Keratinocyte (primary cell): Measurements from ENCODE around the gene HIVEP1. TPM values are rescaled to one million over a fixed set of nuclear protein-coding genes. Genes with fewer than 3 reads are reported as not detected.

Experiments used
- DNase-seq: peaks from one replicate; pipeline ENCODE4 v3.0.0-alpha.2; 2011; ENCODE audit warnings: low read depth, missing footprints, low spot score
- FAIRE-seq: peaks from 2 replicates; lab custom pipeline; 2011; peaks lifted over from hg19 to GRCh38; lab: Jason Lieb, UNC
- H2AFZ ChIP-seq: 2 replicates; pipeline ENCODE4 v1.6.0; 2012; ENCODE audit warnings: low read length, control low read depth, inconsistent platforms; ENCODE audit not compliant: control insufficient read depth
- H3K27ac ChIP-seq: 2 replicates; pipeline ENCODE4 v1.5.1; 2011; ENCODE audit warnings: low read length; ENCODE audit not compliant: control insufficient read depth, insufficient read depth
- H3K27me3 ChIP-seq: 3 replicates; pipeline ENCODE4 v1.6.0; 2011; ENCODE audit warnings: low read length; ENCODE audit not compliant: control insufficient read depth, insufficient read depth; ENCODE audit errors: extremely low read depth
- H3K36me3 ChIP-seq, 2 experiments: 2 replicates in 1 of 2; 3 replicates in 1 of 2; pipeline ENCODE4 v1.5.1; 2011; ENCODE audit warnings: low read length in 2 of 2, mild to moderate bottlenecking in 1 of 2; ENCODE audit not compliant: control insufficient read depth in 2 of 2, insufficient read depth in 2 of 2; ENCODE audit errors: extremely low read depth in 1 of 2
- H3K4me1 ChIP-seq: 3 replicates; pipeline ENCODE4 v1.5.1; 2011; ENCODE audit warnings: low read length; ENCODE audit not compliant: control insufficient read depth, insufficient read depth; ENCODE audit errors: extremely low read depth
- H3K4me2 ChIP-seq: 3 replicates; pipeline ENCODE4 v1.6.0; 2011; ENCODE audit warnings: low read depth, low read length; ENCODE audit not compliant: control insufficient read depth, insufficient read depth; ENCODE audit errors: extremely low read depth
- H3K4me3 ChIP-seq, 3 experiments: fragments of 200-600 bp in 1 of 3; sonication (generic) in 1 of 3; 2 replicates in 2 of 3; 3 replicates in 1 of 3; pipeline ENCODE4 v1.5.1; 2011 to 2016; ENCODE audit warnings: low read length in 3 of 3, mild to moderate bottlenecking in 3 of 3, control low read depth in 2 of 3, inconsistent platforms in 1 of 3, low read depth in 1 of 3, mixed read lengths in 1 of 3, mixed run types in 1 of 3, moderate library complexity in 1 of 3; ENCODE audit not compliant: control insufficient read depth in 2 of 3, insufficient read depth in 2 of 3; ENCODE audit errors: extremely low read depth in 1 of 3
- H3K79me2 ChIP-seq: 2 replicates; pipeline ENCODE4 v1.6.0; 2012; ENCODE audit warnings: low read length; ENCODE audit not compliant: control insufficient read depth, insufficient read depth
- H3K9ac ChIP-seq: 3 replicates; pipeline ENCODE4 v1.6.0; 2011; ENCODE audit warnings: low read length; ENCODE audit not compliant: control insufficient read depth, insufficient read depth; ENCODE audit errors: extremely low read depth
- H3K9me1 ChIP-seq: 3 replicates; pipeline ENCODE4 v1.6.0; 2011; ENCODE audit warnings: low read length; ENCODE audit not compliant: control insufficient read depth, insufficient read depth; ENCODE audit errors: extremely low read depth
- H3K9me3 ChIP-seq: 2 replicates; pipeline ENCODE4 v1.5.1; 2012; ENCODE audit warnings: low read depth, low read length; ENCODE audit not compliant: control insufficient read depth
- H4K20me1 ChIP-seq: 3 replicates; pipeline ENCODE4 v1.6.0; 2011; ENCODE audit warnings: low read length; ENCODE audit not compliant: control insufficient read depth, insufficient read depth; ENCODE audit errors: extremely low read depth
- EZH2 ChIP-seq: IDR thresholded peaks from one replicate; pipeline ENCODE4 v1.6.1; 2012; ENCODE audit warnings: inconsistent platforms, mild to moderate bottlenecking, low read length, moderate library complexity
- dilution Hi-C: fragments of 300-500 bp; cut with MboI; formaldehyde crosslinking; loops from one replicate; pipeline ENCODE4 v1.7.0; 2020; ENCODE audit warnings: low sequenced_read_pairs; ENCODE audit not compliant: extremely low pct_ligation_motif_present
- polyA plus RNA-seq, 5 experiments: library from polyadenylated mRNA; depleted of rRNA in 3 of 5; stranded (reverse) in 3 of 5; stranded (forward) in 1 of 5; unstranded in 1 of 5; fragments of >200 nt; gene quantifications; 1 replicate in 1 of 5; 2 replicates in 3 of 5; 3 replicates in 1 of 5; pipeline versions ENCODE4 v1.2.1 to v1.2.3, GENCODE V29; 2011 to 2012; ENCODE audit warnings: missing spikeins in 2 of 5, low read depth in 1 of 5, low replicate concordance in 1 of 5
- TF ChIP-seq, protein P1 (sequence below), 3 experiments: IDR thresholded peaks in 1 of 3; conservative IDR thresholded peaks in 1 of 3; optimal IDR thresholded peaks in 1 of 3; 2 replicates in 2 of 3; 3 replicates in 1 of 3; pipeline versions ENCODE3 to v1.5.1; 2011; ENCODE audit warnings: low read length in 3 of 3, mild to moderate bottlenecking in 3 of 3, moderate library complexity in 2 of 3, control low read depth in 1 of 3, inconsistent platforms in 1 of 3; ENCODE audit not compliant: insufficient read depth in 2 of 3; ENCODE audit errors: extremely low read depth in 1 of 3

Gene HIVEP1
- polyA plus RNA-seq, 1 donor (not counting 4 experiments of a cell fraction or from before 2014, with no cell fraction given): 13.7 TPM

- no peak overlapping the region for H3K4me3 ChIP-seq
- no peak for FAIRE-seq
- H3K79me2 ChIP-seq: peaks cover 46% of the 10 kb centered on the region
- no peak overlapping the region for H3K27ac ChIP-seq
- H4K20me1 ChIP-seq: no peaks in the 10 kb centered on the region
- H3K4me1 ChIP-seq: peaks cover 13% of the 10 kb centered on the region
- H3K4me2 ChIP-seq: no peak overlapping the region
- H3K9me3 ChIP-seq: no peaks in the 10 kb centered on the region
- no peak for DNase-seq
- no peak for TF ChIP-seq EZH2
- TF ChIP-seq, protein P1, sequence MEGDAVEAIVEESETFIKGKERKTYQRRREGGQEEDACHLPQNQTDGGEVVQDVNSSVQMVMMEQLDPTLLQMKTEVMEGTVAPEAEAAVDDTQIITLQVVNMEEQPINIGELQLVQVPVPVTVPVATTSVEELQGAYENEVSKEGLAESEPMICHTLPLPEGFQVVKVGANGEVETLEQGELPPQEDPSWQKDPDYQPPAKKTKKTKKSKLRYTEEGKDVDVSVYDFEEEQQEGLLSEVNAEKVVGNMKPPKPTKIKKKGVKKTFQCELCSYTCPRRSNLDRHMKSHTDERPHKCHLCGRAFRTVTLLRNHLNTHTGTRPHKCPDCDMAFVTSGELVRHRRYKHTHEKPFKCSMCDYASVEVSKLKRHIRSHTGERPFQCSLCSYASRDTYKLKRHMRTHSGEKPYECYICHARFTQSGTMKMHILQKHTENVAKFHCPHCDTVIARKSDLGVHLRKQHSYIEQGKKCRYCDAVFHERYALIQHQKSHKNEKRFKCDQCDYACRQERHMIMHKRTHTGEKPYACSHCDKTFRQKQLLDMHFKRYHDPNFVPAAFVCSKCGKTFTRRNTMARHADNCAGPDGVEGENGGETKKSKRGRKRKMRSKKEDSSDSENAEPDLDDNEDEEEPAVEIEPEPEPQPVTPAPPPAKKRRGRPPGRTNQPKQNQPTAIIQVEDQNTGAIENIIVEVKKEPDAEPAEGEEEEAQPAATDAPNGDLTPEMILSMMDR (optimal IDR thresholded peaks at IDR 0.05 in 1 of 3, IDR thresholded peaks at IDR 0.05 in 1 of 3, conservative IDR thresholded peaks at IDR 0.05 in 1 of 3; ENCODE audit: extremely low read depth in 1 of 3, insufficient read depth in 2 of 3, low read length in 3 of 3): no peak
- dilution Hi-C loops: no loop called here
- no peak overlapping the region for H2AFZ ChIP-seq
- no peak overlapping the region for H3K9ac ChIP-seq
- H3K27me3 ChIP-seq: no peaks in the 10 kb centered on the region
- peaks cover 2 to 3% of the 10 kb centered on the region in 2 experiments for H3K36me3 ChIP-seq
- no peaks in the 10 kb centered on the region for H3K9me1 ChIP-seq
Observed at GRCh38 chr6:12048609-12049008, 36.5 kb downstream of the HIVEP1 start.

DNA sequence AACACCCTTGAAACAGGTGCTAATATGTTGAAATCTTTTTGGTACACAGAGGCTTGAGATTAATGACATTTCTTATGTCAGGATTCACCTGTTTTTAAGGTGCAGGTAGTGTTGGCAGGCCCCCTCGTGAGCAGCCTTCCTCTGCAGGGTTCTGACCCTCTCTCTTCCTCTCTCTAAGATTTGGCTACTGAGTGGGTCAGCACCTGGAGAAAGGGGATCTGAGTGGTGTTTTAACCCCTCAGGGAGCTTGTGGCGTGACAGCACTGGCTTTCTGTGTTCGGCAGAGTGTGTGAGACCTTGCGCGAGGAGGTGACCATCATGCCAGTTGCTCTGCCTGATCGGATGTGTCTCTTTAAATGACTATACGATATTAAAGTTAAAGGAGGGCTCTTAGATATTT lies 37.1 kb downstream of the HIVEP1 start:
- Histone ChIP-seq H3K4me2 (no peak overlapping the region), H3K9me3 (no peaks in the 10 kb centered on the region), H3K4me1 (peaks cover 13% of the 10 kb centered on the region), H3K27me3 (no peaks in the 10 kb centered on the region), H2AFZ (no peak overlapping the region), H3K79me2 (peaks cover 44% of the 10 kb centered on the region), H3K36me3 (peaks cover 2 to 3% of the 10 kb centered on the region in 2 experiments), H3K9ac (no peak overlapping the region), H3K27ac (no peak overlapping the region), H4K20me1 (no peaks in the 10 kb centered on the region), H3K4me3 (no peak overlapping the region), H3K9me1 (no peaks in the 10 kb centered on the region)
- DNase-seq (no peak), FAIRE-seq (no peak)
- no peak for TF ChIP-seq EZH2
- TF ChIP-seq, protein P1 (optimal IDR thresholded peaks at IDR 0.05 in 1 of 3, IDR thresholded peaks at IDR 0.05 in 1 of 3, conservative IDR thresholded peaks at IDR 0.05 in 1 of 3; ENCODE audit: extremely low read depth in 1 of 3, insufficient read depth in 2 of 3, low read length in 3 of 3): no peak
- dilution Hi-C loops: no loop called here
